A549 treated with RU486 at 1 μM for 4 hours (cell line): Measurements from ENCODE around the gene PDE8A. TPM values are rescaled to one million over a fixed set of nuclear protein-coding genes. Genes with fewer than 3 reads are reported as not detected.

Experiments used
- total RNA-seq: library from RNA; stranded (reverse); fragments of 200-300 nt; extraction: Qiagen RNA extraction; gene quantifications from 5 replicates; pipeline ENCODE4 v1.2.3, GENCODE V29; 2022; ENCODE audit warnings: low read depth

PDE8A gene, protein sequence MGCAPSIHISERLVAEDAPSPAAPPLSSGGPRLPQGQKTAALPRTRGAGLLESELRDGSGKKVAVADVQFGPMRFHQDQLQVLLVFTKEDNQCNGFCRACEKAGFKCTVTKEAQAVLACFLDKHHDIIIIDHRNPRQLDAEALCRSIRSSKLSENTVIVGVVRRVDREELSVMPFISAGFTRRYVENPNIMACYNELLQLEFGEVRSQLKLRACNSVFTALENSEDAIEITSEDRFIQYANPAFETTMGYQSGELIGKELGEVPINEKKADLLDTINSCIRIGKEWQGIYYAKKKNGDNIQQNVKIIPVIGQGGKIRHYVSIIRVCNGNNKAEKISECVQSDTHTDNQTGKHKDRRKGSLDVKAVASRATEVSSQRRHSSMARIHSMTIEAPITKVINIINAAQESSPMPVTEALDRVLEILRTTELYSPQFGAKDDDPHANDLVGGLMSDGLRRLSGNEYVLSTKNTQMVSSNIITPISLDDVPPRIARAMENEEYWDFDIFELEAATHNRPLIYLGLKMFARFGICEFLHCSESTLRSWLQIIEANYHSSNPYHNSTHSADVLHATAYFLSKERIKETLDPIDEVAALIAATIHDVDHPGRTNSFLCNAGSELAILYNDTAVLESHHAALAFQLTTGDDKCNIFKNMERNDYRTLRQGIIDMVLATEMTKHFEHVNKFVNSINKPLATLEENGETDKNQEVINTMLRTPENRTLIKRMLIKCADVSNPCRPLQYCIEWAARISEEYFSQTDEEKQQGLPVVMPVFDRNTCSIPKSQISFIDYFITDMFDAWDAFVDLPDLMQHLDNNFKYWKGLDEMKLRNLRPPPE
- total RNA-seq, result 24.2 to 32.4 TPM (median 29.2 TPM) in 5 replicates

DNA sequence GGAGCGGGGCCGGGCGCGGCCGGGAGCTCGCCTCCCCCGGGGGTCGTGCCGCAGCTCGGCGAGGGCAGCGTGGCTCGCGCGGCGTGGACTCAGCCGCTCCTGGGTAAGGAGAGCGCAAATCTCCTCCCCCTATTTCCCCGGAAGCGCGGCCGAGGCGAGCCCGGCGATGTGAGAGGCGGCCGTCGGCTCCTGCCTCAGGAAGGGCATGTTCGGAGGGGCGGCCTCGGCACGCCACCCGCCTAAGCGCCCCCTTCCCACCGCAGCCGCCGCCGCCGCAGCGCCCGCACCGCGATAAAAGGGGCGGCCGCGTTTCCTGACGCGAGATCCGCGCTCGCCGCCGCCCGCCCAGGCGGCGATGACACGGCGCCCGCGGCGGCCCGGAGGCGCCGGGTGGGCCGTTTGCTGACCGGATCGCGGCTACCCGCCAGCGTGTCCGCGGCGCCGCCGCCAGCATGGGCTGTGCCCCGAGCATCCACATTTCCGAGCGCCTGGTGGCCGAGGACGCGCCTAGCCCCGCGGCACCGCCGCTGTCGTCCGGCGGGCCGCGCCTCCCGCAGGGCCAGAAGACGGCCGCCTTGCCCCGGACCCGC is at the start of gene PDE8A:
Gene PDE8A (plus strand): TSS at position 146 of the 590 bp plus-strand sequence. CDS start 307 bp downstream, at position 453.

Other genes with a start within 250 kb of the PDE8A start
- gene ZNF592, start 233.3 kb upstream of the PDE8A start, total RNA-seq, result 16.2 to 21.8 TPM (median 19.9 TPM) in 5 replicates
- 0.02 to 0.12 TPM (median 0.09 TPM) in 5 replicates for gene ALPK3, start 164.5 kb upstream of the PDE8A start, total RNA-seq
- 0.07 TPM in 1 of 5 replicates, not detected in the others for gene SLC28A1, start 97.2 kb upstream of the PDE8A start, total RNA-seq